ENCODE results near the gene UACA. TPM values are rescaled to one million over a fixed set of nuclear protein-coding genes. Genes with fewer than 3 reads are reported as not detected.
"Not testable (repeated sequence)": the region's sequence is repeated elsewhere in the genome, so short reads cannot be mapped to it uniquely, and the experiment has no call there.

UACA gene
- total RNA-seq, 1 donor from 2014 or later: 78.0 TPM

DNA sequence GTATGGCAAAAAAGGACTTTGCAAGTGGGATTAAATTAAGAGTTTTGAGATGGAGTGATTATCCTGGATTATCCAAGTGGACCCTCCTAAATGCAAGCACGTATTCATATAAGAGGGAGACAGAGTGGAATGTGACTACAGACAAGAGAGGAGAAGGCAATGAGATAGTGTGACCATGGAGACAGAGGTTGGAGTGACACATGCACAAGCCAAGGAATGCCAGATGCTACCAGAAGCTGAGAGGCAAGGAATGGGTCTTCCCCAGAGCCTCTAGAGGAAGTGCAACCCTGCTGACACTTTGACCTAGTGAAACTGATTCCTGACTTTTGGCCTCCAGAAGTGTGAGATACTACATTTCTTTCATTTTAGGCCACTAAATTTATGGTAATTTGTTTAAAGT is 117.2 kb downstream of the UACA start:
- intact Hi-C loops (cut with DNase I): no loop called here
- no peak for DNase-seq (ENCODE audit: low spot score)

GRCh38 chr15:70643783-70644125 is 119.6 kb downstream of the UACA start:
- intact Hi-C loops (cut with DNase I): no loop called here

GRCh38 chr15:70643106-70643782 is 120.1 kb downstream of the UACA start:
- DNase-seq (ENCODE audit: low spot score): no peak
- intact Hi-C loops (cut with DNase I): no loop called here

More at GRCh38 chr15:70643783-70644125, 119.6 kb downstream of the UACA start:
- DNase-seq (ENCODE audit: low spot score): no peak

DNA sequence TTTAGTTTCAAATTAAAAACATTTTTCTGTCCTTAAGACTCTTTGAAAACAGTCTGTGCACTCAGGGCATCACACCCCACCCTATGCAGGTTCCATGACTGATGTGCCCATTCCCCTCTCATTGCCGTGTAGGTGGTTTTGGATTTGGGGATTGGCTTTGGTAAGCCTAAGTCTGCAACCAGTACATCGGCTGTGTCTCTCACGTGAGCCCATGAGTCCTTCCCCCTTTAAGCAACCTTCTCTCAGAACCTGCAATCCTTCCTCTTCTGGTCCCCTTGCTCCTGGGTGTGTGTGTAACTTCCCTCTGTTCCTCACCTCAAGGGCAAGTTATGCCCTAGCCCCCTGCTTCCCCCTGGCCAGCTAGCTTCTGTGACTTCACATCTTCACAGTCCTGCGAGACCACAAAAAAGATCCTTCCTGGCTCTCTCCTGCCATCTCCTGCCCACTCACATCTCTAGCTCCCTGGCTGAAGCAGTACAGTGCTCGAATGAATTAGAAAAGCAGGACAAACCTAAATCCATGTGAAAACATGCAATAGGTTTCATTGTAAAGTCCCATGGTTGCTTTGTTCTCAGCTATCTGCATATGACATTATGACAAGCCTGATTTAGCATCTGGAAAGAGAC is 126.7 kb downstream of the UACA start:
- DNase-seq (ENCODE audit: low spot score): no peak
- intact Hi-C loops (cut with DNase I): no loop called here

GRCh38 chr15:70635895-70636294 is 127.5 kb downstream of the UACA start:
- intact Hi-C loops (cut with DNase I): no loop called here
- DNase-seq (ENCODE audit: low spot score): no peak

DNA sequence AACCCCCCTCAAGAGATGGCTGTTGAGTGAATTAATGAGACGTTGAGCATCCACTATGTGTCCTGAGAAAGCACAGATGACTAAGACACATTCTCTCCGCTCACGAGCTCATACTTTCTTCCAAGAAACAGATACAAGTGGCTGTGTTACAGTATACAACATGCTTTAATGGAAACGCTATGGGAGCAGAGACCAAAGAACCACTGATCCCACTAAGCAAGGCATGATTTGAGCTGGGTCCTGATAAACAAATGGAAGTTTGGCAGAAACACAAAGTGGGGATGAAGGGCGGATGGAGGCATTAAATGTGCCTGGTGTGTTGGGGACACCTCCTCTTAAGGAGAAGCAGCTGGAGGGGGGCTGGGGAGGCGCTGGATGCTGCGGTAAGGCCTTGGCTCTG is 129.4 kb downstream of the UACA start:
- no peak for DNase-seq (ENCODE audit: low spot score)
- intact Hi-C loops (cut with DNase I): no loop called here

GRCh38 chr15:70633103-70633831 is 130.1 kb downstream of the UACA start:
- intact Hi-C loops (cut with DNase I): no loop called here
- no peak for DNase-seq (ENCODE audit: low spot score)

DNA sequence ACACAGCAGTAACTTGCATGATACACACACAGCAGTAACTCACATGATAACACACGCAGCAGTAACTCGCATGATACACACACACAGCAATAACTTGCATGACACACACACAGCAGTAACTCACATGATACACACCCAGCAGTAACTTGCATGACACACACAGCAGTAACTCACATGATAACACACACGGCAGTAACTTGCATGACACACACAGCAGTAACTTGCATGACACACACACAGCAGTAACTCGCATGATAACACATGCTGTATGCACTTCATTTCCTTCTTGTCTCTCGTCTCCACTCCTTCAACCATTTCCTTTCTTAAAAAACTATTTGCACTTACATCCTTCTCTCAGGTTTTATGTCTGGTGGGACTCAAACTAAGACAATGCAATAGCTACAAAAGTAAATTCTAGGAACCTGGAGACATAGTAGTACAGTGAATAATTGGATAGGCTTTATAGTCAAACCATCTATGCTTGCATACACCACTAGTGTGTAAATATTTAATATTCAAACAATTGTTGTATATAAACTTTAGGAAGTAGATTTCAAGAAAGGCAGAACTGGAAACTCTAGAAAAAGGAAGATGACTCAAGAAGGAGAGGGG is 130.8 kb downstream of the UACA start:
- intact Hi-C loops (cut with DNase I): no loop called here

DNA sequence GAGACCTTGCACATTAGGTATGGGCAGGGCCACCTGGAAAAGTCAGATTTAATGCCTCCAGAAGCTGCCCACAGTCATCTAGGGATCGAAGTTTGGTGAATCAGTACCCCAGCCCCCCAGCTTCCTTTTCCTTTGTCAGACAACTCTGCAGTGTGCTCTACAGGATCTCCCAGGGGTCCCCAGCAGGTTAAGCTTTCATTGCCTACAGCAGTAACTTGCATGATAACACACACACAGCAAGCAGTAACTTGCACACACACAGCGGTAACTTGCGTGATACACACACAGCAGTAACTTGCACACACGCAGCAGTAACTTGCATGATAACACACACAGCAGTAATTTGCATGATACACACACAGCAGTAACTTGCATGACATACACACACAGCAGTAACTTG is 131.3 kb downstream of the UACA start:
- intact Hi-C loops (cut with DNase I): no loop called here
- DNase-seq (ENCODE audit: low spot score): no peak

More for the DNA sequence above, 130.8 kb downstream of the UACA start:
- DNase-seq (ENCODE audit: low spot score): no peak

DNA sequence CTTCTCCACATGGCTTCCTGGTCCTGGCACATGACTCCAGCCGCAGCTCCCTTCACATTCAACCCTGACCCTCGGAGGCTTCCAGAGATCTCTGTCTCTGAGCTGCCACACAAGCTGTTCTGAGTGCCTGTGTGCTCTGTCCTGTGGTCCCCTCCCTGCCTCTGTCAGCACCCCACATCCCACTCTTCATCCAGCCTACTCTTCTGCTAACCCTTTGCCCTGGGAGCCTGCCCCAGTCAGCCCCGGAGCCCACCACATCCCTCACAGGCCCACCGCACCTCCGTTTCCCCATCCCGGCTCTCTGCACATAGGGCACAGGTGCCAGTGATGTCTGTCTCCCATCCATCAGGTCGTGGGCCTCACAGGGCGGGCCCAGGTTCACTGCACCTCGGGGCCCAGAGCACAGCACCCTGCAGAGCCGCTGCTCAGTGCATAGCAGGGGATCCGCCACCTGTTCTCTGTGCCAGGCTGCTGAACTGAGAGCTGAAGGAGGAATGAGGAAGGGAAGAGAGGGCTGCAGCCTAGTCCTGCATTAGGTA is 133.6 kb downstream of the UACA start:
- intact Hi-C loops (cut with DNase I): no loop called here
- no peak for DNase-seq (ENCODE audit: low spot score)

DNA sequence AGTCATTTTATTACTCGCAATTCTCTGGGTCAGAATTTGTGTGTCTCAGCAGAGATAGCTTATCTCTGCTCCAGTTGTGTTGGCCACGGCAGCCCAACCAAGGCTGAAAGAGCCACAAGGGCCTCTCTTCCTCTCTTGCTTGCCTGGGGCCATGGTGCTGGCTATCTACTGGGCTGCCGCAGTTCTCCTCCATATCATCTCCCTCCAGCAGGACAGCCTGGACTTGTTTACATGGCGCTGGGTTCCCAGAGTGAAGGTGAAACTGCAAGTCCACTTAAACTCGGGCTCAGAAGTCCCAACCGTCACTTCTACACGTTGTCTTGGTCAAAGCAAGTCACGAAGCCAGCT is 134.8 kb downstream of the UACA start:
- no peak for DNase-seq (ENCODE audit: low spot score)
- intact Hi-C loops (cut with DNase I): no loop called here

DNA sequence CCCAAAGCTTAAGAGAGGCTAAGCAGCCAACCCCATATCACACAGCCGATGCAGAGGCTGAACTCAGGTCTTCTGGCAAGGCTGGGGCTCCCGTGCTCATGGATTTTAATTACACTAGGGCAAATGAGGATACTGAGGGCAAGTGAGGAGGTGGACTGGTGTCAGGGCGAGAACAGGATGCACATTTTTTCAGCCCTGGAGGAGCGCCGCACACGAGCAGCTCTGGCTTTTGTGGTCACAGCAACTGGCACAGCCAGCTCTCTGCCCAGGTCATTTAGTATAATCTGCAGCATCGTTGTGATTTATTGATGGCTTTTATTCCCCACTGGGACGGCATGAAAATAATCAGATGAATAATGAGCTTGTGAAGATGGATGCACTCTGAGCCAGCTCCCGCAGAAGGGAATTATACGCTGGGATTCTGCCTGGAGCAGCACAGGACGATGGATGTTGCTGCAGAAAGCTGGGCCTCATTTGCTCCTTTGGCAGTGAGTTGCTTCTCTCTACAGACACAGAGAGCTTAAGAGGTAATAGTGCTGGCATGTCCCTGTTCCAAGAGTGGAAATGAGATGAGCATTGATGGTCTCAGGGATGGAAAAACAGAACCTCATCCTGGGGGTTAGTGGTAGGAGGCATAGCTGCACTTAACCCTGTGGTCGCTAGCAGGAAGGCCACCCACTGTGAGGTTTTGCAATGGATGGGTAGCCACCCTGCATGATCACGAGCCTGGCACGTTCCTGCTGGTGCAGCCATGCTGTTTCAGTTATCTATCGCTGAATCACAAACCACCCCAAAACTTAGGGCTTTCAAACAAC is 135.4 kb downstream of the UACA start:
- DNase-seq (ENCODE audit: low spot score): no peak
- intact Hi-C loops (cut with DNase I): no loop called here

DNA sequence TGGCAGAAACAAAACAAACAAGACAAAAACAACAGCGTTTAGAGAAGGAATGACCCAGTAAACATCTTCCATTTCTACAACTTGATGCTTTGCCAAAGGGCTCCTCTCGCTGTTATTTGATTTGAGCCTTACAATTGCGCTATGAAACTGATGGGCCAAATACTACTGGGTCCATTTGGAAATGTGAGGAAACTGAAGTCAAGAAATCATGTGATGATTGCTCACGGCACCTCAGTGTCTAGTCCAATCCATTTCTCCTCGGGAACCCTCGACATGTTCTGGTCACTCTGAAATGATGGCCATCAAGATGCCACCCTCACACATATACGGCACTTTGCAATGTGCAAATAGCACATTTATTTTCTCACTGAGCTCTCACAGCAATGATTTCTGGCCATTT is 136.0 kb downstream of the UACA start:
- no peak for DNase-seq (ENCODE audit: low spot score)
- intact Hi-C loops (cut with DNase I): no loop called here

- DNase-seq (ENCODE audit: low spot score): no peak
- intact Hi-C loops (cut with DNase I): no loop called here
Measured at GRCh38 chr15:70625438-70625837, 137.9 kb downstream of the UACA start.

DNA sequence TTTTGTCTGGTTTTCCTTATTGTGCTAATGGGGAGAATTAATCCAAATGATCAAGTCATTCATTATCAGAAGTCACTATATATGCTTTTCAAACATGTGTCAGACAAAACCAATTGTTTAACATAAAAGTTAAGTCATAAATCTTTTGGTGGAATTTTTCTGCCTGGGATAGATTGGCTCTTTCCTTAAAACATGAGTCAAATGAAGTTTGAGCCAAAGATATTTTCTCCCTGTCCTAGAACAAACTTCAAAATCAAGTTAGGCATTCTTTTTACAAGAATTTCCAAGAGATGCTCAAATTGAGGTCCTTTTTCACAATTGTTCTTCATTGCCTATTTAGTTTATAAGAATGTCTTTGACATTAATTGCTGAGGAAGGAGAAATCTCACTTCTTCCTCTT is 138.3 kb downstream of the UACA start:
- DNase-seq (ENCODE audit: low spot score): no peak
- intact Hi-C loops (cut with DNase I): no loop called here

- intact Hi-C loops (cut with DNase I): no loop called here
- DNase-seq (ENCODE audit: low spot score): no peak
Measured at GRCh38 chr15:70618929-70619328, 144.4 kb downstream of the UACA start.

- intact Hi-C loops (cut with DNase I): no loop called here
- no peak for DNase-seq (ENCODE audit: low spot score)
Measured at GRCh38 chr15:70617911-70618287, 145.5 kb downstream of the UACA start.

DNA sequence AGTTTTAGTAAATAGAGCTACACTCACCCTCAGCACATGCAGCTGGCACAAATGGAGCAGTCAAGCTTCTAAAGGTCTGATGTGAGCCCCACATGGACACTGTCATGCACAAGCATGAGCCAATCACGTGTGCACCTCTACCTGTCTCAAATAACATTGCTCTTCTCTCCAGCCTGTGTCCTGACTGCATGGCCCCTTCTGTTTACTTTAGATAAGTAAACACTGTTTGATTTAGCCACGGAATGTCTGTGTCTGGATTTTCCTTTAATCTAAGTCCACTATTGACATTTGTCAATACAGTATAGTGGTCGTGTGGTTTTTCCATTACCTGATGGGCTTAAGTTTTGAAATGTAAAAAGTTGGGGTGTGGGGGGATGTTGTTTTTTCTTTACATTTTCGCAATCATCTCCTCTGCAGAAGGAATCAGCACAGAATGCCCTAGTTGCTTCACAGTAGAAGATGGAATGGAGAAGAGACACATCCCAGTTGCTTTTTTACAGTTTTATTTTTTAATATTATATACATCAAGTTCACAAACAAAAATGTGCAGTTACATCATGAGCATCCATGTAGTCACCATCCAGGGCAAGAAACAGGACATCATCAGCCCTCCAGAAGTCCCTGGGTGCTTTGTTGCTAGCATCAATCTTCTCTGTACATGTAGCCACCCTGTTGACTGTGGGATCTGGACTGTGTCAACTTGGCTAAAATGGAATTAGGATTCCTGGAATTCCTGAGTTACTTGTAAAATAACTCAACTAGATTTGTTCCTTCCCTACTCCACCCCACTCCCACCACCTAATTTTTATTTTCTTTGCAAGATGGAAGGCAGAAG is 146.1 kb downstream of the UACA start:
- no peak for DNase-seq (ENCODE audit: low spot score)
- intact Hi-C loops (cut with DNase I): no loop called here

DNA sequence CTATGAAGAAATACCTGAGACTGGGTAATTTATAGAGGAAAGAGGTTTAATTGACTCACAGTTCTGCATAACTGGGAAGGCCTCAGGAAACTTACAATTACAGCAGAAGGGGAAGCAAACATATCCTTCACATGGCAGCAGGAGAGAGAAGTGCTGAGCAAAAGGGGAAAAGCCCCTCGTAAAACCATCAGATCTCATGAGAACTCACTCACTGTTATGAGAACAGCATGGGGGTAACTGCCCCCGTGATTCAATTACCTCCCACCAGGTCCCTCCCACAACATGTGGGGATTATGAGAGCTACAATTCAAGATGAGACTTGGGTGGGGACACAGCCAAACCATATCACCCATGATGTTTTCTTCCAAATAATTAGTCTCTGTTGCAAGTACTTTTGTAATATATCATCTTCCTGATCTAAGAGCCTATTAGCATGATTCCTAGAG is 147.0 kb downstream of the UACA start:
- intact Hi-C loops (cut with DNase I): not testable (repeated sequence)

More for the DNA sequence above, 147.0 kb downstream of the UACA start:
- DNase-seq (ENCODE audit: low spot score): not testable (repeated sequence)

Data from cardiac septum (tissue), 1 donor.